Heart left ventricle (tissue), 16 donors: Measurements from ENCODE around the gene CDH2. TPM values are rescaled to one million over a fixed set of nuclear protein-coding genes. Genes with fewer than 3 reads are reported as not detected.
A peak's percentile ranks its signal among the peaks of the same experiment; 100 is the strongest.

ENCODE experiments used
- ATAC-seq, 4 donors: fragments of 200-7000 bp; cut with Tn5 transposase; one replicate each; pipeline ENCODE4 v1.9.1; 2020 to 2022; ENCODE audit warnings: moderate library complexity in 4 of 4, mild to moderate bottlenecking in 3 of 4, moderate number of reproducible peaks in 1 of 4
- DNase-seq, 5 donors: peaks; one replicate each; pipeline ENCODE4 v3.0.0-alpha.2; 2020
- H3K27ac ChIP-seq, 12 donors: fragments of 200-600 bp; sonication (generic) in 4 of 12; one replicate each; pipeline versions ENCODE4 v1.5.0 to v1.8.0; 2016 to 2022; ENCODE audit warnings: mild to moderate bottlenecking in 2 of 12
- H3K27me3 ChIP-seq, 9 donors: fragments of 200-600 bp; sonication (generic) in 2 of 9; one replicate each; pipeline versions ENCODE4 v1.5.1 to v1.8.0; 2016 to 2022; ENCODE audit warnings: mild to moderate bottlenecking in 3 of 9
- H3K36me3 ChIP-seq, 9 donors: fragments of 200-600 bp; sonication (generic) in 2 of 9; one replicate each; pipeline versions ENCODE4 v1.5.0 to v1.8.0; 2018 to 2022; ENCODE audit warnings: mild to moderate bottlenecking in 2 of 9
- H3K4me1 ChIP-seq, 12 donors: fragments of 200-600 bp; sonication (generic) in 4 of 12; one replicate each; pipeline versions ENCODE4 v1.5.0 to v1.8.0; 2016 to 2022; ENCODE audit warnings: mild to moderate bottlenecking in 3 of 12
- H3K4me3 ChIP-seq, 12 donors: fragments of 200-600 bp; sonication (generic) in 4 of 12; one replicate each; pipeline versions ENCODE4 v1.5.0 to v1.8.0; 2017 to 2022; ENCODE audit warnings: mild to moderate bottlenecking in 9 of 12, moderate library complexity in 4 of 12
- H3K9me3 ChIP-seq, 12 donors: fragments of 200-600 bp; sonication (generic) in 4 of 12; one replicate each; pipeline versions ENCODE4 v1.5.0 to v1.8.0; 2016 to 2022; ENCODE audit warnings: mild to moderate bottlenecking in 1 of 12
- POLR2A ChIP-seq, 2 donors: fragments of 450-650 bp; IDR thresholded peaks; one replicate each; pipeline ENCODE4 v1.6.1; 2017; ENCODE audit warnings: antibody characterized with exemption in 2 of 2, mild to moderate bottlenecking in 2 of 2, moderate library complexity in 2 of 2
- WGBS, 4 donors: extraction: QIAGEN DNeasy Blood & Tissue Kit in 2 of 4; methylation state at CpG; one replicate each; pipeline versions ENCODE4 v1.1.5 to v1.1.7; 2013 to 2018; 5-methylcytosine and 5-hydroxymethylcytosine counted together
- intact Hi-C, 10 donors: fragments of 100-400 bp; cut with DNase I; formaldehyde crosslinking; loops; one replicate each; pipeline versions ENCODE4 v1.11.1 to v1.14.2; 2022
- polyA plus RNA-seq, 2 donors: library from polyadenylated mRNA; stranded (reverse); fragments of 200-250 nt; gene quantifications; one replicate each; pipeline ENCODE4 v1.2.3, GENCODE V29; 2013
- total RNA-seq, 9 donors: library from RNA; depleted of rRNA in 2 of 9; stranded (reverse); fragments of >200 nt in 2 of 9; fragmentation: NEBNext Ultra II Directional in 3 of 9; extraction: Animal tissue kit (Norgen Biotek cat#: 25700) in 3 of 9; gene quantifications; one replicate each; pipeline versions ENCODE4 v1.1.0 to v1.2.4, GENCODE V29; 2016 to 2023
- TF ChIP-seq, protein P1 (sequence below), 12 donors: fragments of 200-600 bp; sonication (generic) in 4 of 12; IDR thresholded peaks; one replicate each; pipeline versions ENCODE4 v1.5.0 to v1.8.0; 2018 to 2022; ENCODE audit warnings: antibody characterized with exemption in 12 of 12, mild to moderate bottlenecking in 5 of 12
- donor health status: ischemic (EF 13 %, LVEDD 7.1; RV severe dilation, severe dysfunction).
- donor health status: healthy with polysubstance abuse.
- donor health status: DM: no; HTN: yes; CAD: no.
- donor health status: DM: no; HTN: no; CAD: no.
- donor health status: ischemic (EF 25% LVEDD 6.9; RV normal size, moderate dysfunction).
- donor health status: ischemic (EF 25% LVEDD 5.7; RV mildly dilated, moderate dysfunction).
- donor health status: healthy.
- donor health status: DM: yes; HTN: yes; CAD: no.
- donor health status: ischemic (EF 35%, LVEDD 5.7; RV mildly dilated, moderate dysfunction).
- donor health status: nonischemic (EF 11% LVEDD 7.7; RV severe dilation, severe dysfunction).
- donor health status: DM: yes; HTN: yes; CAD: no.
- donor health status: PGD.
- donor health status: ischemic (EF 29% LVEDD 5.4; RV normal size, mild dysfunction).
- donor health status: nonischemic (EF 23%, LVEDD 6.1; RV moderate dilation, normal function).

The CDH2 gene
- total and polyA plus RNA-seq, 11 donors = 62.5 to 594 (median 386) TPM

DNA sequence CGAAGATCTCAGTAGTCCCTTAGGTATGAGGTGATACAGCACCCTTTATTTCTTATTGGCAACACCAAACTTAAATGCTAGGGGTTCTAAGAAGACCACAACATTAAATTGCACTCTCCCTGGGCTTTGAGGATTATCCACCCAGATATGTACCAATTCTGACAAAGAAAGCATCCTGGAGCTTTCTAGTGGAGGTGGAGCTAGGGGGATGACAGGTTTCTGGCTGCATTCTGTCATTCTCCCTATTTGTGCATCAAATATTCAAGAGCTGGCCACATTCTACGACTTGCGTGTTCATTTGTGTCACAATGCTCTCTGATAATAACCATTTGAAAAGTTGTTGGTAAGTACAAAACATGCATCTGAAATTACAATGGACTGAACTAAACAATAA, 111.1 kb downstream of the CDH2 start:
- intact Hi-C loops = loop anchor here in 1 of 10 donors (10.0 kb wide), 1 partner anchor 51 kb away; no protein-coding TSS in a partner anchor
- DNase-seq (no peak), ATAC-seq (no peak)
- Histone ChIP-seq H3K9me3 (peaks cover 0 to 7% (median 0%) of the 10 kb centered on the region in 12 donors), H3K27me3 (no peaks in the 10 kb centered on the region), H3K27ac (peak overlapping the region in 5 of 12 donors; percentile 18 to 72 (median 25)), H3K4me3 (no peak overlapping the region), H3K36me3 (no peaks in the 10 kb centered on the region), H3K4me1 (peaks cover 0 to 35% (median 5%) of the 10 kb centered on the region in 12 donors)
- WGBS, 4 donors = 34 to 51% (median 45%) methylated on average over 3 of the region's 3 CpGs
- TF ChIP-seq, protein P1, sequence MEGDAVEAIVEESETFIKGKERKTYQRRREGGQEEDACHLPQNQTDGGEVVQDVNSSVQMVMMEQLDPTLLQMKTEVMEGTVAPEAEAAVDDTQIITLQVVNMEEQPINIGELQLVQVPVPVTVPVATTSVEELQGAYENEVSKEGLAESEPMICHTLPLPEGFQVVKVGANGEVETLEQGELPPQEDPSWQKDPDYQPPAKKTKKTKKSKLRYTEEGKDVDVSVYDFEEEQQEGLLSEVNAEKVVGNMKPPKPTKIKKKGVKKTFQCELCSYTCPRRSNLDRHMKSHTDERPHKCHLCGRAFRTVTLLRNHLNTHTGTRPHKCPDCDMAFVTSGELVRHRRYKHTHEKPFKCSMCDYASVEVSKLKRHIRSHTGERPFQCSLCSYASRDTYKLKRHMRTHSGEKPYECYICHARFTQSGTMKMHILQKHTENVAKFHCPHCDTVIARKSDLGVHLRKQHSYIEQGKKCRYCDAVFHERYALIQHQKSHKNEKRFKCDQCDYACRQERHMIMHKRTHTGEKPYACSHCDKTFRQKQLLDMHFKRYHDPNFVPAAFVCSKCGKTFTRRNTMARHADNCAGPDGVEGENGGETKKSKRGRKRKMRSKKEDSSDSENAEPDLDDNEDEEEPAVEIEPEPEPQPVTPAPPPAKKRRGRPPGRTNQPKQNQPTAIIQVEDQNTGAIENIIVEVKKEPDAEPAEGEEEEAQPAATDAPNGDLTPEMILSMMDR (IDR thresholded peaks at IDR 0.05) = no peak
- TF ChIP-seq POLR2A (IDR thresholded peaks at IDR 0.05) = no peak

DNA sequence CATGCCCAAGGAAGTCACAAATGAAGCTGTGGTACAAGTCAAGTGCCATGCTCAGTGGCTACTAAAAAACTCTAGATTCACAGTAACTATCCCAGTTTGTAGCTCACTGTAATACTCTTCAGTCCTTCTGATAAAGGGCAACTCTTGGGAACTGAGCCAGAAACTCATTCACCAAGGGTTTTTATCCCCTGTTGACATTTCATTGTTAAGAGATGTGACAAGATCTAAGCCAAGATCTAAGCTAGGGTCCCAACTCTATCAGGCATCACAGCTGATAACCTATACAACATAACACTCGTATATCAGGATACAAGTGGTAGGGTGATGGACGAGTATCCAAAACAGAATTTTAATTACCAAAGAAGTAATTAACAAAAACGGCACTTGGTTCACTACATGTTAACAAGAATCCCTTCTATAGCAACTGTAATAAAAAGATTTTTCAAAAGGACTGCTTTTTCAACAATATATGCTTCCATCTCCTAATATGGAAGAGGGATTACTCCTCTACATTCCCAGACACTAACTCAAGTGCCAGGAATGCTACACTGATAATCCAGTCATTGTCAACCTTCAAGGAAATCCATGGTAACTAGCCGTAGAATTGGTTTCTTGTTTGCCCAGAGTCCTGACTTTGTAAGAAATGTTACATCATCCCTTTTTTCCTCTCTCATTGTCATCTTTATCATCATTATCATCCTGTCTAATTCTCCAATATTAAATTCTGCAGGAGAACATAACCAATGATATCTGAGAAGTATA, 111.7 kb downstream of the CDH2 start:
- ATAC-seq = peak in 2 of 4 donors; percentile 26 to 31
- intact Hi-C loops = loop anchor here in 1 of 10 donors (10.0 kb wide), 1 partner anchor 50 kb away; no protein-coding TSS in a partner anchor
- Histone ChIP-seq H3K4me3 (no peak overlapping the region), H3K27ac (peak overlapping the region in 8 of 12 donors; percentile 10 to 72 (median 23)), H3K4me1 (peaks cover 0 to 32% (median 5%) of the 10 kb centered on the region in 12 donors), H3K9me3 (peaks cover 0 to 7% (median 0%) of the 10 kb centered on the region in 12 donors), H3K36me3 (no peaks in the 10 kb centered on the region), H3K27me3 (no peaks in the 10 kb centered on the region)
- DNase-seq = no peak
- TF ChIP-seq, protein P1 (IDR thresholded peaks at IDR 0.05) = no peak
- TF ChIP-seq POLR2A (IDR thresholded peaks at IDR 0.05) = no peak
- WGBS, 4 donors = 34 to 39% (median 37%) methylated on average over 4 of the region's 4 CpGs

DNA sequence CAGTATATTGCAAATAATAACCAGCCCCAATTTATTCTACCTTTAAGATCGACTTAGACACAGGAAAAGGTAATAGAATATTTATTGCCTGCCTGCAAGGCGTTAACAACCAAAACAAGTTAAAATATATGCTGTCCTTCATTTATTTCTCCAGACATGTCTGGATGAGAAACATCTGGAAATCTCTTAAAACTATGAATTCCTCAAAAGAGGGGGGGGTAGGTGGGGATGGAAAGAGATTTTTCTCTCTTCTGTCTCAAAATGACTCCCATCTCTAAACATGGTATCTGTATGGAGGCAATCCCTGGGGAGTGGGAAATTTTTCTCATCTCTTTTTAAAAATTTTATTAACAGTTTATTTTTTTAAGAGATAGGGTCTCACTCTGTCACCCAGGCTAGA, 113.0 kb downstream of the CDH2 start:
- no peaks in the 10 kb centered on the region for H3K27me3 ChIP-seq
- TF ChIP-seq, protein P1 (IDR thresholded peaks at IDR 0.05) = no peak
- no peak for TF ChIP-seq POLR2A (IDR thresholded peaks at IDR 0.05)
- peaks cover 0 to 30% (median 5%) of the 10 kb centered on the region in 12 donors for H3K4me1 ChIP-seq
- WGBS, 4 donors = 57 to 74% (median 66%) methylated on average over 2 of the region's 2 CpGs
- peak overlapping the region in 1 of 12 donors; percentile 72 for H3K27ac ChIP-seq
- H3K4me3 ChIP-seq = no peak overlapping the region
- peaks cover 0 to 7% (median 0%) of the 10 kb centered on the region in 12 donors for H3K9me3 ChIP-seq
- H3K36me3 ChIP-seq = no peaks in the 10 kb centered on the region
- intact Hi-C loops = loop anchor here in 1 of 10 donors (10.0 kb wide), 1 partner anchor 49 kb away; no protein-coding TSS in a partner anchor
- ATAC-seq (no peak), DNase-seq (no peak)

DNA sequence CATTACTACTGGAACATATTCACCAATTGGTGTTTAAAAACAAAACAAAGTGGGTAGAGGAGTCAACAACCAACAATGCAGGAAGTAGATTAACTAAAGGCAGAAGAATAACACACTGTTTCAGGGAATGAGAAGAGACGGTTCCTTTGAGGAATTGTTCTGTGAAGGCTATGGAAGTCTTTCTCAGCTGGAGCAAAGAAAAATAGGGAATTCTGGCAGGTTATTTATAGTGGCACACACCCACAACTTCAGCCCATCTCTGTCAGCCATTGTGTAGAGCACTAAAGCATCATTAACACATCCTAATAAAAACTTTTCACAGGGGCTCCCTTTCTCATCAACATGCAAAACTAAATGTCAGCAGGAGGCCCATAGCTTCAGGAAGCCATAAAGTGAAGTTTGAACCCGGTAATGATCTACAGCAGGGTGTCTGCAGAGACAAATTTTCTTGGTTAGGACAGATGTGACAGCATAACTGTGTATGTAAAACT, 113.6 kb downstream of the CDH2 start:
- H3K4me1 ChIP-seq = peaks cover 0 to 25% (median 5%) of the 10 kb centered on the region in 12 donors
- no peak overlapping the region for H3K27ac ChIP-seq
- ATAC-seq = no peak
- DNase-seq = no peak
- peaks cover 0 to 7% (median 0%) of the 10 kb centered on the region in 12 donors for H3K9me3 ChIP-seq
- H3K4me3 ChIP-seq = no peak overlapping the region
- WGBS, 4 donors = 22 to 37% (median 24%) methylated on average over 2 of the region's 2 CpGs
- no peaks in the 10 kb centered on the region for H3K27me3 ChIP-seq
- no peaks in the 10 kb centered on the region for H3K36me3 ChIP-seq
- TF ChIP-seq, protein P1 (IDR thresholded peaks at IDR 0.05) = no peak
- no peak for TF ChIP-seq POLR2A (IDR thresholded peaks at IDR 0.05)
- intact Hi-C loops = loop anchor here in 1 of 10 donors (10.0 kb wide), 1 partner anchor 49 kb away; no protein-coding TSS in a partner anchor
